ENCODE data around the gene OTP. TPM values are rescaled to one million over a fixed set of nuclear protein-coding genes. Genes with fewer than 3 reads are reported as not detected.
A peak's percentile ranks its signal among the peaks of the same experiment; 100 is the strongest.

The OTP gene
- total RNA-seq, 2 experiments from 2014 or later: not detected

GRCh38 chr5:77635917-77636640 is 2.4 kb downstream of the OTP start:
- Mint-ChIP-seq H3K9me3 (peaks cover 6% of the 10 kb centered on the region), H3K27ac (peak overlapping the region; percentile 60), H3K36me3 (ENCODE audit: low read depth) (peaks cover 11% of the 10 kb centered on the region), H3K4me1 (peaks cover 16% of the 10 kb centered on the region), H3K4me3 (no peak overlapping the region), H3K27me3 (peaks cover 71% of the 10 kb centered on the region)
- CTCF ChIA-PET: interaction anchor here (0.5 to 2.0 kb wide), 2 partner anchors 10 to 199 kb away, joined by 4 to 5 read pairs; no protein-coding TSS in a partner anchor
- POLR2A ChIA-PET: no interaction called here
- no peak for DNase-seq

GRCh38 chr5:77635067-77635916 is 3.2 kb downstream of the OTP start:
- Mint-ChIP-seq H3K36me3 (ENCODE audit: low read depth) (peaks cover 9% of the 10 kb centered on the region), H3K4me3 (no peak overlapping the region), H3K27ac (no peak overlapping the region), H3K27me3 (peaks cover 71% of the 10 kb centered on the region), H3K4me1 (peaks cover 17% of the 10 kb centered on the region), H3K9me3 (peaks cover 5% of the 10 kb centered on the region)
- no peak for DNase-seq
- ChIA-PET CTCF (no interaction called here), POLR2A (no interaction called here)

GRCh38 chr5:77633709-77634108 is 4.8 kb downstream of the OTP start:
- Mint-ChIP-seq H3K4me3 (no peak overlapping the region), H3K4me1 (peaks cover 26% of the 10 kb centered on the region), H3K9me3 (peaks cover 5% of the 10 kb centered on the region), H3K36me3 (ENCODE audit: low read depth) (peaks cover 12% of the 10 kb centered on the region), H3K27ac (no peak overlapping the region), H3K27me3 (peaks cover 71% of the 10 kb centered on the region)
- ChIA-PET CTCF (interaction anchor here (1.4 kb wide), 1 partner anchor 21 kb away, joined by 5 read pairs; no protein-coding TSS in a partner anchor), POLR2A (interaction anchor here (0.9 kb wide), 1 partner anchor 308 kb away, joined by 3 read pairs; no protein-coding TSS in a partner anchor)
- no peak for DNase-seq

- H3K27me3 Mint-ChIP-seq: peaks cover 72% of the 10 kb centered on the region
- H3K4me1 Mint-ChIP-seq: peaks cover 27% of the 10 kb centered on the region
- ChIA-PET CTCF (interaction anchor here (1.4 kb wide), 1 partner anchor 21 kb away, joined by 5 read pairs; no protein-coding TSS in a partner anchor), POLR2A (interaction anchor here (0.9 kb wide), 1 partner anchor 308 kb away, joined by 3 read pairs; no protein-coding TSS in a partner anchor)
- peaks cover 5% of the 10 kb centered on the region for H3K9me3 Mint-ChIP-seq
- H3K27ac Mint-ChIP-seq: no peak overlapping the region
- H3K36me3 Mint-ChIP-seq (ENCODE audit: low read depth): peaks cover 14% of the 10 kb centered on the region
- H3K4me3 Mint-ChIP-seq: no peak overlapping the region
- no peak for DNase-seq
These were observed 5.3 kb downstream of the OTP start for GRCh38 chr5:77633207-77633675.

GRCh38 chr5:77632526-77633206 is 5.8 kb downstream of the OTP start:
- Mint-ChIP-seq H3K27ac (no peak overlapping the region), H3K4me1 (peaks cover 24% of the 10 kb centered on the region), H3K4me3 (no peak overlapping the region), H3K27me3 (peaks cover 70% of the 10 kb centered on the region), H3K36me3 (ENCODE audit: low read depth) (peaks cover 11% of the 10 kb centered on the region), H3K9me3 (peaks cover 4% of the 10 kb centered on the region)
- DNase-seq: no peak
- ChIA-PET POLR2A (no interaction called here), CTCF (interaction anchor here (0.6 to 1.4 kb wide), 2 partner anchors 18 to 22 kb away, joined by 3 to 5 read pairs; no protein-coding TSS in a partner anchor)

- POLR2A ChIA-PET: interaction anchor here (0.6 kb wide), 1 partner anchor 370 kb away, joined by 4 read pairs; no protein-coding TSS in a partner anchor
- H3K9me3 Mint-ChIP-seq: no peaks in the 10 kb centered on the region
- DNase-seq: peak; percentile 37
- no peak overlapping the region for H3K27ac Mint-ChIP-seq
- CTCF ChIA-PET: no interaction called here
- H3K4me3 Mint-ChIP-seq: peak overlapping the region; percentile 71
- peaks cover 19% of the 10 kb centered on the region for H3K4me1 Mint-ChIP-seq
- peaks cover 4% of the 10 kb centered on the region for H3K36me3 Mint-ChIP-seq (ENCODE audit: low read depth)
- peaks cover 75% of the 10 kb centered on the region for H3K27me3 Mint-ChIP-seq
These were observed 8.3 kb downstream of the OTP start for GRCh38 chr5:77630114-77630680.

GRCh38 chr5:77629509-77630113 is 8.9 kb downstream of the OTP start:
- H3K27me3 Mint-ChIP-seq: peaks cover 81% of the 10 kb centered on the region
- POLR2A ChIA-PET: interaction anchor here (0.6 kb wide), 1 partner anchor 369 kb away, joined by 4 read pairs; no protein-coding TSS in a partner anchor
- H3K27ac Mint-ChIP-seq: peak overlapping the region; percentile 68
- peaks cover 19% of the 10 kb centered on the region for H3K4me1 Mint-ChIP-seq
- no peak for DNase-seq
- peak overlapping the region; percentile 72 for H3K4me3 Mint-ChIP-seq
- H3K36me3 Mint-ChIP-seq (ENCODE audit: low read depth): peaks cover 4% of the 10 kb centered on the region
- CTCF ChIA-PET: no interaction called here
- H3K9me3 Mint-ChIP-seq: no peaks in the 10 kb centered on the region

- Mint-ChIP-seq H3K27me3 (peaks cover 82% of the 10 kb centered on the region), H3K27ac (no peak overlapping the region), H3K36me3 (ENCODE audit: low read depth) (peaks cover 4% of the 10 kb centered on the region), H3K4me1 (peaks cover 19% of the 10 kb centered on the region), H3K4me3 (peak overlapping the region; percentile 72), H3K9me3 (no peaks in the 10 kb centered on the region)
- ChIA-PET CTCF (no interaction called here), POLR2A (no interaction called here)
- DNase-seq: no peak
These were observed 9.5 kb downstream of the OTP start for GRCh38 chr5:77628840-77629508.

- ChIA-PET POLR2A (interaction anchor here (0.8 kb wide), 1 partner anchor 462 kb away, joined by 3 read pairs; no protein-coding TSS in a partner anchor), CTCF (no interaction called here)
- peaks cover 19% of the 10 kb centered on the region for H3K4me1 Mint-ChIP-seq
- H3K4me3 Mint-ChIP-seq: no peak overlapping the region
- H3K27me3 Mint-ChIP-seq: peaks cover 81% of the 10 kb centered on the region
- no peaks in the 10 kb centered on the region for H3K9me3 Mint-ChIP-seq
- peaks cover 4% of the 10 kb centered on the region for H3K36me3 Mint-ChIP-seq (ENCODE audit: low read depth)
- DNase-seq: no peak
- H3K27ac Mint-ChIP-seq: no peak overlapping the region
These were observed 10.4 kb downstream of the OTP start for GRCh38 chr5:77627869-77628674.

- Mint-ChIP-seq H3K27ac (no peak overlapping the region), H3K9me3 (no peaks in the 10 kb centered on the region), H3K36me3 (ENCODE audit: low read depth) (no peaks in the 10 kb centered on the region), H3K27me3 (peaks cover 50% of the 10 kb centered on the region), H3K4me1 (no peaks in the 10 kb centered on the region), H3K4me3 (no peak overlapping the region)
- POLR2A ChIA-PET: no interaction called here
- DNase-seq: no peak
- CTCF ChIA-PET: no interaction called here
These were observed 15.2 kb downstream of the OTP start for GRCh38 chr5:77623203-77623740.

- ChIA-PET POLR2A (no interaction called here), CTCF (no interaction called here)
- Mint-ChIP-seq H3K4me1 (no peaks in the 10 kb centered on the region), H3K36me3 (ENCODE audit: low read depth) (no peaks in the 10 kb centered on the region), H3K9me3 (no peaks in the 10 kb centered on the region), H3K27me3 (peaks cover 38% of the 10 kb centered on the region), H3K27ac (no peak overlapping the region), H3K4me3 (no peak overlapping the region)
- DNase-seq: no peak
These were observed 17.1 kb downstream of the OTP start for GRCh38 chr5:77621440-77621839.
